Glomerular endothelial cell (primary cell): ENCODE data around the gene PPP3CA. TPM values are rescaled to one million over a fixed set of nuclear protein-coding genes. Genes with fewer than 3 reads are reported as not detected.
"Not testable (repeated sequence)": the region's sequence is repeated elsewhere in the genome, so short reads cannot be mapped to it uniquely, and the experiment has no call there.

Experiments
- DNase-seq: peaks from one replicate; pipeline ENCODE4 v3.0.0-alpha.2; 2011; ENCODE audit warnings: low read depth, low spot score; ENCODE audit errors: extremely low read depth
- total RNA-seq: library from RNA; depleted of rRNA; stranded (reverse); fragments of >200 nt; gene quantifications from 2 replicates; pipeline ENCODE4 v1.2.3, GENCODE V29; 2015

The PPP3CA gene
- total RNA-seq, 1 donor from 2014 or later: 44.5 TPM

- no peak for DNase-seq
Measured at GRCh38 chr4:101258883-101259282, 88.4 kb downstream of the PPP3CA start.

DNA sequence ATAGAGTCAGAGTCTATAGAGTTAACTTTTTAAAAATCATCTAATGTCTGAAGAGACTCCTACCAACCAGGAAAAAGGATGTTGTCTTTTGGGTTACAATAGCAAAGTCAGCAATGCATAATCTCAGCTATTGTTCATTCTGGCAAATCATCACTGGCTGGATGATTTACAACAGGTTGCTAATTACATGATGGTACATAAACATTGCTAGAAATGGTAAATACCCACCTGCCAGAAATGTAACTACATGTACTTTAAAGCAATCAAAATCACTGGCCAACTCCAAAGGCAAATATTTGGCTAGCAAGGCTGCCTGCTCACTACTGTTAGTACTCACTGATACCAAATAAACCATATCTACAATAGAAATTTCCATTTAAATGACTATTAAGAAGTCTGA lies 91.1 kb downstream of the PPP3CA start:
- no peak for DNase-seq

DNA sequence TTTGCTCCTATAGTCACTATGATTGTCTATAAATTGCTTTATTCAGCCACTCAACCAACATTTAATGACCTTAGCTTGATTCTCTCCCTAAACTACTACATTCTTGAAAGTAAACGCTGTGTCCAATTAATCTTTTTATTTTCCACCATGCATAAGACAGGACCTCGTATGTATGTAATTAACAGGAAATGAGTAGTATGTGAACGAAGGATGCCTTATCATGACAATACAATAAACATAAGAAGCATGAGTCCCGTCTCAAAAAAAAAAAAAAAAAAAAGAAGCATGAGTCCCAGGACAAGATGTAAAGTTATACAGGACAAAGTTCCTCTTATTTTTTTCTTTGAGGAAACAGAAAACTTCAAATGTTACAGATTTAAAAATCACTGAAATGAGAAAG lies 92.5 kb downstream of the PPP3CA start:
- no peak for DNase-seq

GRCh38 chr4:101253121-101253520 lies 94.2 kb downstream of the PPP3CA start:
- no peak for DNase-seq

GRCh38 chr4:101252721-101253120 lies 94.6 kb downstream of the PPP3CA start:
- no peak for DNase-seq

- DNase-seq: no peak
Measured at GRCh38 chr4:101251261-101251660, 96.1 kb downstream of the PPP3CA start.

DNA sequence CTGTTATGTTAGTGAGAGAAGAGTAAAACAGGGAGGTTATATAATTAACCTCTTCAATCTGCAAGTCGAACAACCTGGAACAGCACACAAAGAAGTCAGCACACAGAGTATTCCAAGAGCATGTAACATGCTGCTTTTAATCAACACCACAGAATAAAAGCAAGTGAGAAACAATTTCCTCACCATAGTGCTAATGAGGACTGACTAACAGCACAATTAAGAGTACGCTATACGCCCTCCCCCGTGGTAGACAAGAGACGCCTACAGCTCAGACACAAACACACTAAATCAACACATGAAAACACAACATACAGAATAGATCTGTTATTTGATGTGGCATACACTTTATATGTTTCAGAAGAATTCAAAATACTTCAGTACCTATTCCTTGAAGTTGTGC lies 103.0 kb downstream of the PPP3CA start:
- no peak for DNase-seq

DNA sequence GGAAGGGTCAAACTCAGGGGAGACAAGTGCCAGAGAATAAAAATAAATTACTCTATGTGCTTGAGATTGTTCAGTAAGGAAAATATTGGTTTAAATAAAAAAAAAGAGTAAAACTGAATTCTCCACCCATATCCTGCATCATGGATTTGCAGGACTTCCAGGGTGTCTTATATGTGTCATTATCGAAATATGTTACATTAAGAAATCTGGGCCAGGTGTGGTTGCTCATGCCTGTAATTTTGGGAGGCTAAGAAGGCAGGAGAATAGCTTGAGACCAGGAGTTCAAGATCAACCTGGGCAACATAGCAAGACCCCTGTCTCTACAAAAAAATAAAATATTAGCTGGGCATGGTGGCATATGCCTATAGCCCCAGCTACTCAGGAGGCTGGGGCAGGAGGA lies 104.9 kb downstream of the PPP3CA start:
- DNase-seq: no peak

DNA sequence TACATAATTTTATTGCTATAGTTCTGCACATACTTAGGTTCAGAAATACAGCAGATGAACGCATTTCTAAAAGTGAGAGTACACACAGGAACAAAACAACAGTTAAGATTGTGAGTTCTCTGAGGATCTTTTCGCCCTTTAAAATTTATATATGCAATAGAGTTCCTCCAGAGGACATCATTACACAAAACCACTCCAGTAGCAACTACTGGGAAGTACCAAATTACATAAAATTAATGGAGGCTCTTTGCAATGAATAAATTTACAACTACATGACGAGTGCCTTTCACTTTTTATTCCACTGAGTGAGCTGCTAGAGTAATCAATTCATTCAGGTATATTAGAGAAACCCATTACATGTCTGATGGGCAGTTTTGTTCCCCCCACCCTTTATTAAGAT lies 107.2 kb downstream of the PPP3CA start:
- DNase-seq: no peak

DNA sequence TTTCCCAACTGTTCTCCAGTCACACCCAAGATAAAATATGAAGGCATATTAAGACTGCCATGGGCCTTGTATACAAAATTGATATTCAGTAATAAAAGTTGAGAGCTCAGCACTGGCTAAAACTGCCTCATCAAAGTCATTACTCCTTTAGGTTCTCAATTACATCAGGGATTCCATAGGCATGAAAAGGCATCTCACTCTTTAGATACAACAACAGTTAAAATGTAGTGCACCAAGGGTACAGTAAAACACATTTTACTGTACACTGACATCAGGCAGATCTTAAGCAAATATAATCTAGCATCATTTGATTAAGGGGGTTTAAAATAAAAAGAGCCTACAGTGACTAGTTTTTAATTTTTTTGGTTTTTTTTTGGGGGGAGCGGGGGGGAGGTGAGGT lies 107.7 kb downstream of the PPP3CA start:
- DNase-seq: no peak

GRCh38 chr4:101238706-101239105 lies 108.6 kb downstream of the PPP3CA start:
- DNase-seq: no peak

DNA sequence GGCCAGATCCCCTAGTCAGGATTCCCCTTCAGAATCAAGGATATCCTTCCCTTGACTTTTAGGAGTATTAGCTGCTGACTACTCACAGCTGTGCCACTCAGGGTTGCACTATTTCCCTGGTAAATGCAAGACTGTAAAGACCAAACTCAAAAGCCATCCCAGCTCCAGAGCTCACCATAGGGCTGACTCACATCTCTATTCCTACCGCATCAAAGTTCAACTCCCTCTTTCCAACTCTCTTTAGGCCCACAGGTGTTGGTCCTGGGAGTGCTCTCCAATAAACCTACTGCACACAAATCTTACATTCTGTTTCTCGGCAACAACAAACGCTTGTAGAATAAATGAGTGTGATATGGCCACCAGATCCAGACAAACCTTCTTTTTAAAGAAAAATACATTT lies 109.6 kb downstream of the PPP3CA start:
- DNase-seq: no peak

DNA sequence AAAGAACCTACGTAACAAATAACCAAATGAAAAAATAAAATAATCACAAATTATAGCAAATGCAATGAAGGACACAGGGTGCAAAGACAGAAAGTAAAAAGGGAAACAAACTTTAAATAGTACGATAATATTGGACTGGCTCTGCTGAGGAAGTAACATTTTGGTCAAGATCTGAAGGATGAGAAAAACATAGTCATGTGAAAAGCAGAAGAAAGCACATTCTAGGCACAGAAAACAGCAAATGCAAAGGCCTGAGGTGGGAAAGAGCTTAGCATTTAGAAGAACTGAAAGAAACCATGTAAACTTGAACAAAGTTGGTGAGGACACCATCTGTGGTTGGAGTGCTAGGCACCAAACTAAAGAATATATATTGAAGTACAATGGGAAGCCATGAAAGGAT lies 111.2 kb downstream of the PPP3CA start:
- no peak for DNase-seq

GRCh38 chr4:101234141-101234540 lies 113.2 kb downstream of the PPP3CA start:
- DNase-seq: not testable (repeated sequence)

- no peak for DNase-seq
Measured at GRCh38 chr4:101232074-101232776, 115.1 kb downstream of the PPP3CA start.

DNA sequence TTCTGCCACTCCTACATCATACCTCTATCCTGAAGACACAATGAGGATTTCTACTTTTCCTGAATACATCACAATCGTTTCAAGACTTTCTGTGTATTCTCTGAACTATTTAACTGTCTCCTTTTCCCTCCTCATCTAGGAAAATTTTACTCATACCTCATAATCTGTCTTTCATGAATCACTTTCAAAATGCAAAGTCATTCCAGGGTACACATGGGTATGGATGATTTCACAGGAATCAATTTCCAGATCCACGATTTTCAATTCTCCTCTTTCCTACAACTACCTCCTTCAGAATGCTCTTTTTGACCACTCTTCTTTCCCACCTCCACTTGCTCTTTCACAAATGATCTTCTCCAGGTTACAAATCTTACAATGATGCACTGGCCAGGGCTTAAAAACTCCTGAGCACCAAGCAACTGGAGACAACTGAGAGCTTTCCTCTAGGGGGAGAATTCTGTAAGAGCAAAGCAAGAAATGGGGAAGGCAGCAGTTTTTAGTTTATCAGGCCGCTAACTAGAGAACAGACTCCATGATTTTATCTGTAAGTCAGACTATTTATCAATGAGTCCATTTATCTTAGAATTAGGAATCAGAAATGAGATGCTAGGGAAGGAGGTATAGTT lies 116.4 kb downstream of the PPP3CA start:
- DNase-seq: no peak

GRCh38 chr4:101229116-101229515 lies 118.2 kb downstream of the PPP3CA start:
- DNase-seq: no peak

- no peak for DNase-seq
Measured at GRCh38 chr4:101227715-101228114, 119.6 kb downstream of the PPP3CA start.

- DNase-seq: no peak
Measured at GRCh38 chr4:101224358-101225218, 122.7 kb downstream of the PPP3CA start.

DNA sequence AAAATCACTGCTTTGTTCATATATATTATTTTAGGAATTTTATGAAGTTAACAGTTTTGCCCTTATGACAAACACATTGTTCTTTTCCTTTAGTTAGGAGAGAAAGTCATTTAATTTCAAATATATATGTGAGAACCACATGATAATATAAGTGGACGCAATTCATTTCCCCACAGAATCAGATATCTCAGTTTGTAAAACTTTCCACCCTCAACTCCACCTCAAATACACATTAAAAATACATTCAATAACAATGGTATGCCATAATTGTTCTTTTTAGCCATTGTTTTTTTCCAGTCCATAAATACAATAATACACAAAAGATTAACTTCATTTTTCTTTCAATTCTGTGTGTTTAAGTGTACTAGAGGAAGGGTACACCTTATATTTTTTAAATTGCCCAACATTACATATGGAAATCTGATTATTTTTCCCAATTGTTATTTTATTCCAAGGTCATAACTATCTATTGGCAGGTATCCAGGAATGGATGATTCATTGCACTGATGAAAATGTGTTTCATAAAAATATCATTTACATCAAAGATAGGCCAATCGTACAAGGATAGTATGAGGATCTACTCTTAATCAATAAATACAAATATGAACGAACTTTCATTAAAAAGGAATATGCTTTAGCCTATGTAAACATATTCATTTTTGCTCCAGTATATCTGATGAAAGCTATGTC lies 125.0 kb downstream of the PPP3CA start:
- DNase-seq: no peak

DNA sequence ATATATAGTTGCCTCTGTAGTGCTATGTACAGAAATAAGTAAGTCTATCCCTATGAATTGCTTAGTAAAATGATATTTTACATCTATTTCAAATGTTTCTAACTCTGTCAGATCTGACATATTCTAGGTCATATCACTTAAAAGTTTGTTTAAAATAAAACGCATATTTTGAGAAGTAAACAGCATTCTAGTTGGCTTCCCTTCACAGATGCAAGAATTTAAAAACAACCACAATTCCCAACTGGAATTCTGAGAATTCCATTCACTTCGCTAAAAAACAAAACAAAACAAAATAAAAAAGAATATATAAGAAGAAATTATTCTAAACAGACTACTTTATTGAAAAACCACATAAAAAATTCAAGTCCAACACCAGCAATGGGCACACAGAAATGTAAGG lies 126.0 kb downstream of the PPP3CA start:
- no peak for DNase-seq
